NCI-H2196 treated with DMSO at 0.1 percent for 48 hours (cell line): ENCODE results near the gene ARHGAP6.
"Not testable (repeated sequence)": the region's sequence is repeated elsewhere in the genome, so short reads cannot be mapped to it uniquely, and the experiment has no call there.

Source experiments
- DNase-seq: peaks from one replicate; lab custom pipeline; 2025; ENCODE audit not compliant: unreplicated experiment; lab: John Stamatoyannopoulos, UW

Gene ARHGAP6

DNA sequence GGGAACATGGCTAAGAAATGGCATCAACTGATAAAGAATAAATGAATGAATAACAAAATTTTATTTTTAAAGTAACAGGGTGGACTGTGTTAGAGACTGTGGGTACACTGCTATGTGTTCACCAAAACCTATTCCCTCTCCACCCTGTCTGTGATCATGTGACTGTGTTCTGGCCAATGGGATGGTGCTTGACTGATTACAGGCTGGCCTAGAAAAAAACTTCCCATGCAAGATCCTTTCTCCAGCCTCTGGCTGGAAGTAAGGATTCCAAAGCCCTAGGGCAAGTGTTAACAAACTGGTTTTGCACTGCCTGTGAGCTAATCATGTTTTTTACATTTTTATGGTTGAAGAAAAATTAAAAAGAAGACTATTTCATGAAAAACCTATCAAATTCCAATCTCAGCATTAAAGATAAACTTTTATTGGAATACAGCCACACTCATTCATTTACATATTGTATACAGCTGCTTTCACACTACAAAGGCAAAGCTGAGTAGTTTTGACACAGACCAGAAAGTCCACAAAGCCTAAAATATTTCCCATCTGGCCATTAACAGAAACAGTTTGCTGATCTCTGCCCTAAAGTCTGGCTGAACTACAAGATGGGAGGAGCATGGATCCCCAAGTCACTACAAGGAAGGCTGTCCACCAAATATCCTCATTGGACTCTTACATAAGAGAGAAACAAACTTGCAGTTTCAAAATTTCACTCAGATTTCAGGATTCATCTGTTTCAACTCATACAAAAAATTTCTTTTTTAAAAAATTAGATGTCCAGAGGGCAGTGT, 133.2 kb downstream of the ARHGAP6 start:
- no peak for DNase-seq

DNA sequence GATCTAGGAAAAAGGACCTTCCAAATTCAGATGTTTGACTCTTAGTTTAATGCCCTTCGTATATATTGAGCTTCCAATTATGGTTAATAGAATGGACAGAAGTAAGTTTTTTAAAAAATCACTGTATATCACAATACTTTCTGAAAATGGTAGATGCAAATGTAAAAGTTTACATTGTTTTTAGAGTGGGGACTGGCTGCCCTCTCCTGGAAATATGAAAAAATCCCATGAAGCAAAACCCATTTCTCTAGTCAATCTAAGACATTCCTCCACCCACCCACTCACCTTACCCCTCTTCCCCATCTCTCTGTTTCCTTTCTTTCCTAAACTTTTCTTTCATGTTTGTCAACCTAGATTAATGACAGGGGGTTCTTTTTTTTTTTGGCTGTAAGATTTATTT, 134.5 kb downstream of the ARHGAP6 start:
- DNase-seq: no peak

DNA sequence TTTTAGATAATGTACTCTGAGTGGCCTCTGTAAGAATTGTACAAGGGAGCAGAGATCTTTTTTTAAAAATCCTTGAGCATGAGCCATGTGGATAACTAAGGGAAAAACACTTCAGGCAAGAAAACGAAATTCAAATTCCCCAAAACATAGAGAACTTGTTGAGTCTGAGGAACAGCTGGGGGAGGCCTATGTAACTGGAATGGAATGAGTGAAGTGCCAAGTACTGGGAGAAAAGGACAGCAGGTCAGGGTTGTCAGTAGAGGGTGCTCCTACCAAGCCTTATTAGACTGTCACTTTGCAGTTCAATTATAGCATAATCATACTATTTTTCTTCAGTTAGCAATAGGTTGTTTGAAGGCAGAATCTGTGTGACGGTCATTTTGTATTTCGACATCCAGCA, 135.1 kb downstream of the ARHGAP6 start:
- no peak for DNase-seq

DNA sequence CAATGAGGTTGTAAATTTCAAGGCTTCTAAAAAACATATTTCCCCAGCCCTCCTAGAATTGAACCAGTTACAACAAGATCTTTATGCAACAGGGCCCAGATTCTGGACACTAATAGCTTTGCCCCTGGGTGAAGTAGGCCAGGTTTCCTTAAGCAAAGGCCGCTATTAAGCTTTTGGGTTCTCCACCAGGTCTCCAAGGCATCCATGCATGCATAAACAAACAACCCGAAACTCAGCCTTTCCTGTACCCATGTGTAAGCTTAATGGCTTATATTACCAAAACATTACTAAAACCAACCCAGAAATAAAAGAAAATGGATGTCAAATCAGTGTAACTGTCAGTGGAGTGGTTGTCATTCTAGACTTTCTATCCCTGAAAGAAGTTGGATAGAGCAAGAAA, 137.1 kb downstream of the ARHGAP6 start:
- DNase-seq: no peak

DNA sequence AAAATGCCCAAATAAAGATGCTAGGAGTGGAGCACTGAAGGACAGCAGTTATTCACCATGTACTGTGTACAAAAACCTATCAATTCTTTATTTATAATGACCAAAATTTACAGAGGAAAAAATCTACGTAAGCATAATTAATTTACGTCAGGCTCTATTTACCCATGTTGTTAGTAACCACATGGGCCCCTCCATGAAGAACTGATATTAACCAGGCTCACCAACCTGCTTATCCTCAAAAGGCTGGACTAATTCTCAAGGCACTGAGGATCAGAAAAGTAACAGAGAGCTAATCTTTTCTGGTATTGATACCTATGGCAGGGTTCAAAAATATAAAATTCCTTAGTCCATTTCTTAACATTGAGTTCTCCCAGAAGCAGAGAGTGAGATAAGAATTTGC, 140.0 kb downstream of the ARHGAP6 start:
- no peak for DNase-seq

DNA sequence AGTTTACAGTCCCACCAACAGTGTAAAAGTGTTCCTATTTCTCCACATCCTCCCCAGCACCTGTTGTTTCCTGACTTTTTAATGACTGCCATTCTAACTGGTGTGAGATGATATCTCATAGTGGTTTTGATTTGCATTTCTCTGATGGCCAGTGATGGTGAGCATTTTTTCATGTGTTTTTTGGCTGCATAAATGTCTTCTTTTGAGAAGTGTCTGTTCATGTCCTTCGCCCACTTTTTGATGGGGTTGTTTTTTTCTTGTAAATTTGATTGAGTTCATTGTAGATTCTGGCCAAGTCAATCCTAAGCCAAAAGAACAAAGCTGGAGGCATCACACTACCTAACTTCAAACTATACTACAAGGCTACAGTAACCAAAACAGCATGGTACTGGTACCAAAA, 146.5 kb downstream of the ARHGAP6 start:
- not testable (repeated sequence) for DNase-seq

DNA sequence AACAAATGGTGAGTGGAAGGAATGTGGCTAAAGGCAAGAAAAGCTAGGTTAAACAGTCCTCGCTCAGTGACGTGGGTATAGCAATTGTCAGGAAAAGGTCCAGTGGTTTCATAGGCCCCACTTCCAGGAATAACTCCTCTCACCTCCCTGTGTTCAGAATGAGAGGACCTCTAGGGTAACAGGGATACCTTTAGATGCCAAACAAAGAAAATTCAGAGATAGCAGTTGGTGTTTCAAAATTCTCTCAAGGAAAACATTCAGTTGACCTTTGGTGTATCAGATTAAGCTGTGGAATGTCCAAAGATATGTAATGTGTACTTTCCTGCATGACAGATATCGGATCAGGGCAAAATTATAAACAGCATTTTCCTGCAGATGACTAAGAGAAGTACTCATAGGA, 155.9 kb downstream of the ARHGAP6 start:
- no peak for DNase-seq

DNA sequence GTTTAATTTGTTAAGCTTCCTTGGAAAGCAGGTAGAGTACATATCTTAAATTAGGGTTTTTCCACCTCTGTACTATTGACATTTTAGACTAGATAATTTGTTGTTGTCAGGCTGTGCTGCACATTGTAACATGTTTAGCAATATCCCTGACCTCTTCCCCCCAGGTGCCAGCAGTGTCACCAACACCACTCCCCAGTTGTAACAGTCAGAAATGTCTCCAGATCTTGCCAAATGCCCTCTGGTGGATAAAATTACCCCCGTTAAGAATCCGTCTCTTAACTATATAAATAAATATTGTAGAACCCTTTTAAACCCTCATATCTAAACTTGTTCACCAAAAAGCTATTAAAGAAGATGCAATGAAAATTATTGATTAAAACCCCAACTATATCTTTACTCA, 161.5 kb downstream of the ARHGAP6 start:
- no peak for DNase-seq

DNA sequence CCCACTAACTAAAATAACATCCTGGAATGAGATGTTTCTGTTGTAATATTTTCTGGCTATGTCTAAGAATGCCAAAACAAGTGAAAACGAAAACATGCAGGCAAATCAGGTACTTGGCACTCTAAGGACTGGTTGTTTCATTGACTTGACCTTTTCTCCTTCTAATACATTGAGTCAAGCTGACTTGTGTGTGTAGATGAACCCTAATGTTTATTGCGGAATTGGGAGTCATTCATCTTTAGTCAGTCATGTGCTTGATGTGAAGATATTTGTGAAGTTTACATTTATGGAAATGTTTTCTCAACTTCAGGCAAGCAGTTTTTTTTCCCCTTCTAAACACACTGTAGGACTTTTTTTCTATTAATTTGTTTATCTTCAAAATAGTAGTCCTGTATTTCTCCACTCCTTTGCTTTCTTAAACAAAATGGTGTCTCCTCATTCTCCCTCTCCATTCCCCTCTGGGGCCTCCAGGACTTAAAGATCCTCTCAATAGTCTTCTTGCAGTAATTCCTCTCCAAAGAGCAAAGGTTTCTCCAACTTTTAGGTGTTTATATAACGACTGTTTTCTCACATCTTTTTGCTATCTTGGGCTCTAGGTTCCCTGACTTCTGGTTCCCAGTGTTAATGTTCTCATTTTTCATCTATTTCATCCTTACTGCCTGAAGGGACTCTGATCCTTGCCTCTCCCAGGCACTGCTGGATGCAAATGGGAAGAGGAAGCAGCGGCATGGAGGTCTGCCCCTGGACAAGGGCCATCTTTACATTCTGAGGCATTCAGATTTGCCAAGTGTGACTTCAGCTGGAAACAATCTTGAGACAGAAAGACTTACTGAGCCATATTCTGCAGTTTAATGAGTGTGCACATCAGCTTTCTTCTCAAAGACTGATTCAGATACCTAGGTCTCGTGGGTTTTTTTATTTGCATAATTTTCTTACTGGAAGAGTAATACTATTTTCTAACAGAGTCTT, 166.4 kb downstream of the ARHGAP6 start:
- no peak for DNase-seq

DNA sequence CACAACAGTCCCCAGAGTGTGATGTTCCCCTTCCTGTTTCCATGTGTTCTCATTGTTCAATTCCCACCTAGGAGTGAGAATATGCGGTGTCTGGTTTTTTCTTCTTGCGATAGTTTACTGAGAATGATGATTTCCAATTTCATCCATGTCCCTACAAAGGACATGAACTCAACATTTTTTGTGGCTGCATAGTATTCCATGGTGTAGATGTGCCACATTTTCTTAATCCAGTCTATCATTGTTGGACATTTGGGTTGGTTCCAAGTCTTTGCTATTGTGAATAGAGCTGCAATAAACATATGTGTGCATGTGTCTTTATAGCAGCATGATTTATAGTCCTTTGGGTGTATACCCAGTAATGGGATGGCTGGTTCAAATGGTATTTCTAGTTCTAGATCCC, 174.3 kb downstream of the ARHGAP6 start:
- not testable (repeated sequence) for DNase-seq

DNA sequence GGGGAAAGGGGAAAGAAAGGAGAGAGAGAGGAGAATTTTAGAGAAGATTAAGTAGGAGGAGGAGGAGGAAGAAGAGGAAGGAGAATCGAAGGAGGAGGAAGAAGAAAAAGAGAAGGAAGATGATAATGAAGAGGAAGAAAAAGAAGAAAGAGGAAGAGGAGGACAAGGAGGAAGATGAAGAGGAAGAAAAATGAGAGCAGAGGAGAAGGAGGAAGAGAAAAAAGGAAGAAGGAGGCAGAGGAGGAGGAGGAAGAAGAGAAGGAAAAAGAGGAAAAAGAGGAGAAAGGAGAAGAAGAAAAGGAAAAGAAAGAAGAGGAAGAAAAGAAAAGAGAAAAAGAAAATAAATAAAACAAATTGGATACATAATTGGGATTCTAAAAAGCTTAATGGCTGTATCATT, 181.4 kb downstream of the ARHGAP6 start:
- DNase-seq: no peak

DNA sequence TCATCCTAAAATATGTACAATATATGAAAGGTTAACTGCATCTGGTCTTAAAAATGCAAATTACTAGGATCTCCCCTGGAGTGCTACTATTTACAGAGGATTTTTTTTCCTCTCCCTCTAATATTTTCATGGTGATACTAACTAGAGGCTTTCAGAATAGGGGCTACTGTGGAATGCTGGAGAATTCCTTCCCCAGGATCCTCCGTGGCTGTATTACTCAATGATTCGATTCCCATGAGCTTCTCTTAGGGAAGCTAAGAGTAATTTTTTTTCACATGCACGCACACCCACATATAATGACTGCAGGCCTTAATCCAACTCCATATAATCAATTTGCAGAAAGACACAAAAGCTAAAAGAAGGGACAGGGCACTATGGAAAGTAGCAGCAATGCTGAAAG, 184.7 kb downstream of the ARHGAP6 start:
- no peak for DNase-seq

DNA sequence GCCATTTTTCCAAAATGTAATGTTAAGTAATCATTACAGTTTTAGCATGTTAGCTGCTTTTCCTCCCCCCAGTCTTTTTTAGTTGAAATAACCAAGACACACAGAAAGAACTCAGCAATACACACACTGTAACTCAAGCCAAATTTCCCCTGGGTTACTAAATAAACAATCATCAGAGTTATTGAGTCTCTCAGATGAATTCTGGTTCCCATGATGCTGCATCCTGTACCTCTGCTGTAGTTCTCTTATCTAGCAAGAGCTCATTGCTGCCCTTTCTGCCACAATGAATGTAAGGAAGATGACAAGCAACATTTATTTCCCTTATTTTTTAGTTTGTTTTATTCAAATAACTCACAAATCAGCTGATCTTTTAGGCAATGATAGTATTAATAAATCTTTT, 185.1 kb downstream of the ARHGAP6 start:
- DNase-seq: no peak

DNA sequence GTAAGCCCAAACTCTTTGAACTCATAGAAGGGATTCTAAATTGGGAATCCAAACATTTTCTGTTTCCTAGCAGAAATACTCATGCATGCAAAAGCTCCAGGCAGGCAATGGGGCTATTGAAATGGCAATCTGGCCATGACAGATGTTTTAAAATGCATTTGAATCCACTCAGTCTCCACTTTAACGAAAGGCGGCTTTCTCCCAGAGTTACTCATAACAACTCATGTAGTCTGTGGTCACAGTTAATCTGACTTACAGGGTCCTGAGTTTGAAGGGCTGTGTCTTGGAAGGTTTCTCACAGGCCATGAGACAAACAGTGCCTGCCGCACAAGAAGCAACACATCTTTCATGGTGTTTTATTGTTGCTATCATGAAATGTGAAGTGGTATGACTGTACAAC, 186.8 kb downstream of the ARHGAP6 start:
- no peak for DNase-seq

DNA sequence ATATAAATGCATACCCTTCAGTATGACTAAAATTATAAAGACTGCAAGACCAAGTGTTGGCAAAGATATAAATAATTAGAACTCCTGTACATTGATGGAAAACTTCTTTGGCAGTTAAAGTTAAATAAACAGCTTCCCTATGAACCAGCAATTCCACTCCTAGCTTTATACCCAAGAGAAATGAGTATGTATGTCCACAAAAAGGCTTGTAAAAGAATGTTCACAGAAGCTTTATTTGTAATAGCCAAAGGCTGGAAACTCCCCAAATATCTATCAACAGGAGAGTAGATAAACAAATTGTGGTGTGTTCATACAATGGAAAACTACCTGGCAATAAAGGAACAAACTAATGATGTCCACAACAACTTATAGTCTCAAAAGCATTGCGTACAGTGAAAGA, 187.7 kb downstream of the ARHGAP6 start:
- no peak for DNase-seq

DNA sequence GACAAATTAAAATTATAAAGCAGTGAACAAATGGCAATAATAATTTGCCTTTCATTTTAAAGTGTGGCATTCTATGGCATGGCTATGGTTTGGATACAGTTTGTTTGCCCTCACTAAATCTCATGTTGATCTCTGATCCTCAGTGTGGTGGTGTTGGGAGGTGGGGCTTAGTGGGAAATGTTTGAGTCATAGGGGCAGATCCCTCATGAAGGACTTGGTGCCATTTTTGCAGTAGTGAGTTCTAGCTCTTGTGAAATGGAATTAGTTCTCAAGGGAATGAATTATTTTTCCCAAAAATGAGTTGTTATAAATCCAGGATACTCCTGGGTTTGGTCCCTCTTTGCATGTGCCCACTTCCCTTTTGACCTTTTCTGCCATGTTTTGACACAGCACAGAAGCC, 191.1 kb downstream of the ARHGAP6 start:
- no peak for DNase-seq

DNA sequence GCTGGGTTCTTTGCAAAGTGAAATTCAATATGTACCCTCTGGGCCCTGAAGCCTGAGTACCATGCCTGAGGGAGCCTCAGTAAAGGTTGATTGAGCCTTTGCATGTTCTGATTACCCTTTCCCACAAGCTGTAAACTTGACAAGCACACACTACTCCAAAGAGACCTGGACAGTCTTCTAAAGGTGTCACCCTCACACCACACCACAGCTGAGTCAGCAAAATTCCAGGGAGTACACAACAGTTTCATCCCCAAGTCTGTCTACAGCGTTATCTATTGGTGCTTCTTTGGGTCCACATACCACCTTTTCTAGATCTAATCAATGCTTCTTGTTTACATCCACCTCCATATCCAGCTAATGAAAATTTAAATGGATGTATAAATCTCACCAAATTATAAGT, 191.7 kb downstream of the ARHGAP6 start:
- no peak for DNase-seq

DNA sequence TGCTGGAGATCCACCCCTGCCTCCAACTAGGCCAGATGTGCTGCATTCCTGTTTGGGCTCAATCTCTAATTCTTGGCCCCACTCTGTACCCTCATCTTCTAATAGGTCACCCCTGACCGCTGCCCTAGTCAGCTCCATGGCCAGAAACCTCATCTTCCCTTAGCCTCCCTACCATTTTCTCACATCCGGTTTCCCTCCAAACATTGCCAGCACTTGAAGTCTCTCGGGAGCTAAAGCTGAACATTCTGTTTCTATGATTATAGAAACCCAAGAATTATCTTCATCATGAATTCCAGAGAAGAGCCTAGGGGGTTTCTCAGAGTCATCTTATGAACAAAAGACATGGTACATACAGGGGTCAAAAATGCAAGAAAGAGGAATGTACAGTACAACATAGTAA, 192.8 kb downstream of the ARHGAP6 start:
- no peak for DNase-seq

DNA sequence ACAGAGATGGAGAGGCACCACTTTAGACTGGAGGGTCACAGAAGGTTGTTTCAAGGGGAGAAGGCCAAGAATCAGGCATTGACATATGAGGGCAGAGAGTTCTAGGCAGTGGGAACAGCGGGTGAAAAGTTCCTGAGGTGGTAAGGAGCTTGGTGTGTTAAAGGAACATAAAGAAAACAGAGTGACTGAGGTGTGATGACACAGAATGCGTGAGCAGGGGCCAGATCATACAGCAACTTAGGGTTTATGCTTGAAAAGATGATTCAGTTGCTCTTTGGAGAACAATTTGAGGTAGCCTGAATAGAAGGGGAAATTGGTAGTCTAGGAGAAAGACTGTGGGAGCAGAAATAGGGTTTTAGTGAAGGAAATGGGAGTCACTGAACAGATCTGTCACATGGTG, 193.3 kb downstream of the ARHGAP6 start:
- no peak for DNase-seq

DNA sequence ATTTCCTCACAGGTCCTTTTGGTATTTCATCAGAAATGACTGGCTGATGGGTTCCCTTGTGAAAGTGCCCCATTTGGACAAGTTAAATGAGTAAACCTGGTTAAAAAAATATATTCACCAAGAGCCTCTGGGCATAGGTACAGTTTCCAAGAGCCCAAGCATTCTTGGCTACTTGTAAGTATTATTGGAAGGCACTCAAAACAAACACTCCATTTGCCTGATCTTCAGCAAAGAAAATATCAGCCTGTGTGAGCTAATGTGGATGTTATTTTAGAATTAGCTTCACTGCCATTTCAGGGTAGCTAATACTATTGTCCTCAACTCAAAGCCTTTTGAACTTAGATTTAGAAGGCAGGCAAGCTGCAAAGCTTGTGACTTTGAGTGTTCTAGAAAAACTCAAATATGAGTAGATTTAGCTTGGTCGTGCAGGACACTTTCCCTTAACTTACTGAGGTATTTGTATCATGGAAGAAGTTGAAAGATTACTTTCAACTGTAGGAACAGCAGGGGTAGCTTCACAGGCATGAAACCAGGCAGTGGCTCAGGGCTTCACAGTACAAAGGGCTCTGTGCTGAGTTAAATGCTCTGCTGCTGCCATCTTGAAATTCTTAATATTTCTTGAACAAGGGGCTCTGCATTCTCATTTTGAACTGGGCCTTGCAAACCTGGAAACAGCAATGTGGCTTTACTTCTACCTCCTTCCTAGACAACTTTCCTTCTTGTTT, 195.3 kb downstream of the ARHGAP6 start:
- no peak for DNase-seq

DNA sequence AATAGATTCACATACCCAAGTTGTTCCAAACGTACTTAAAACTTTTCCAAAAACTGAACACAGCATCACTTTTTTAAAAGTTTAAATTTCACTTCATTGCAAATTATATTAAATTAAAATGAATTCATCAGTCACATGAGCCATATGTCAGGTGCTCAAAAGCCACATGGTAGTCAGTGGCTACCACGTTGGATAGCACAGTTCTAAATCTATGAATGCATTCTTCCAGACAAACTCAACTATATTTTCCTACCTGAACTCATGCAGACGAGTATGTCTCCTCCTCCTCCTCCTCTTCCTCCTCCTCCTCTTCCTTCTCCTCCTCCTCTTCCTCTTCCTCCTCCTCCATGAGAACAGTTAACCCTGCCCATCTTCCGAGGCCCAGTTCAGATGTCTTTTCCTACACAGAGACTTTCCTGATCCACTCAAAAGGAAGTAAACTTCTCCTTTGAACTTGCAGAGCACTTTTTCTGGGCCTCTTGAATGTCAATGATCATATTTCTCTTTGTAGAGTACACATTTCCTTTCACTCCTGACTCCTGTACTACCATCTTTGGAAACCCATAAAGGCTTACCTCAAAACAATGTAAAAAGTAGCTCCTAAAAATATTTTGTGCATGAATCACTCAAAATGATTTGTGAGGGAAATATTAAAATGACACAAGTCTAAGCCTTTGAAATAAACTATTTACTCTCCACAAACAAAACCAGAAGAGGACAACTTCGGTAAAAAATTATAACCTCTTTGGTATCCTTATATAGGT, 199.9 kb downstream of the ARHGAP6 start:
- DNase-seq: no peak
